Raji (cell line): ENCODE results near the gene DOCK7.

Source experiments
- POLR2A ChIP-seq: IDR thresholded peaks from 2 replicates; pipeline ENCODE4 v1.6.1; 2011; ENCODE audit warnings: low read depth, low read length, control low read depth; ENCODE audit not compliant: insufficient read depth

Gene DOCK7, protein sequence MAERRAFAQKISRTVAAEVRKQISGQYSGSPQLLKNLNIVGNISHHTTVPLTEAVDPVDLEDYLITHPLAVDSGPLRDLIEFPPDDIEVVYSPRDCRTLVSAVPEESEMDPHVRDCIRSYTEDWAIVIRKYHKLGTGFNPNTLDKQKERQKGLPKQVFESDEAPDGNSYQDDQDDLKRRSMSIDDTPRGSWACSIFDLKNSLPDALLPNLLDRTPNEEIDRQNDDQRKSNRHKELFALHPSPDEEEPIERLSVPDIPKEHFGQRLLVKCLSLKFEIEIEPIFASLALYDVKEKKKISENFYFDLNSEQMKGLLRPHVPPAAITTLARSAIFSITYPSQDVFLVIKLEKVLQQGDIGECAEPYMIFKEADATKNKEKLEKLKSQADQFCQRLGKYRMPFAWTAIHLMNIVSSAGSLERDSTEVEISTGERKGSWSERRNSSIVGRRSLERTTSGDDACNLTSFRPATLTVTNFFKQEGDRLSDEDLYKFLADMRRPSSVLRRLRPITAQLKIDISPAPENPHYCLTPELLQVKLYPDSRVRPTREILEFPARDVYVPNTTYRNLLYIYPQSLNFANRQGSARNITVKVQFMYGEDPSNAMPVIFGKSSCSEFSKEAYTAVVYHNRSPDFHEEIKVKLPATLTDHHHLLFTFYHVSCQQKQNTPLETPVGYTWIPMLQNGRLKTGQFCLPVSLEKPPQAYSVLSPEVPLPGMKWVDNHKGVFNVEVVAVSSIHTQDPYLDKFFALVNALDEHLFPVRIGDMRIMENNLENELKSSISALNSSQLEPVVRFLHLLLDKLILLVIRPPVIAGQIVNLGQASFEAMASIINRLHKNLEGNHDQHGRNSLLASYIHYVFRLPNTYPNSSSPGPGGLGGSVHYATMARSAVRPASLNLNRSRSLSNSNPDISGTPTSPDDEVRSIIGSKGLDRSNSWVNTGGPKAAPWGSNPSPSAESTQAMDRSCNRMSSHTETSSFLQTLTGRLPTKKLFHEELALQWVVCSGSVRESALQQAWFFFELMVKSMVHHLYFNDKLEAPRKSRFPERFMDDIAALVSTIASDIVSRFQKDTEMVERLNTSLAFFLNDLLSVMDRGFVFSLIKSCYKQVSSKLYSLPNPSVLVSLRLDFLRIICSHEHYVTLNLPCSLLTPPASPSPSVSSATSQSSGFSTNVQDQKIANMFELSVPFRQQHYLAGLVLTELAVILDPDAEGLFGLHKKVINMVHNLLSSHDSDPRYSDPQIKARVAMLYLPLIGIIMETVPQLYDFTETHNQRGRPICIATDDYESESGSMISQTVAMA (N-terminal part only)

DNA sequence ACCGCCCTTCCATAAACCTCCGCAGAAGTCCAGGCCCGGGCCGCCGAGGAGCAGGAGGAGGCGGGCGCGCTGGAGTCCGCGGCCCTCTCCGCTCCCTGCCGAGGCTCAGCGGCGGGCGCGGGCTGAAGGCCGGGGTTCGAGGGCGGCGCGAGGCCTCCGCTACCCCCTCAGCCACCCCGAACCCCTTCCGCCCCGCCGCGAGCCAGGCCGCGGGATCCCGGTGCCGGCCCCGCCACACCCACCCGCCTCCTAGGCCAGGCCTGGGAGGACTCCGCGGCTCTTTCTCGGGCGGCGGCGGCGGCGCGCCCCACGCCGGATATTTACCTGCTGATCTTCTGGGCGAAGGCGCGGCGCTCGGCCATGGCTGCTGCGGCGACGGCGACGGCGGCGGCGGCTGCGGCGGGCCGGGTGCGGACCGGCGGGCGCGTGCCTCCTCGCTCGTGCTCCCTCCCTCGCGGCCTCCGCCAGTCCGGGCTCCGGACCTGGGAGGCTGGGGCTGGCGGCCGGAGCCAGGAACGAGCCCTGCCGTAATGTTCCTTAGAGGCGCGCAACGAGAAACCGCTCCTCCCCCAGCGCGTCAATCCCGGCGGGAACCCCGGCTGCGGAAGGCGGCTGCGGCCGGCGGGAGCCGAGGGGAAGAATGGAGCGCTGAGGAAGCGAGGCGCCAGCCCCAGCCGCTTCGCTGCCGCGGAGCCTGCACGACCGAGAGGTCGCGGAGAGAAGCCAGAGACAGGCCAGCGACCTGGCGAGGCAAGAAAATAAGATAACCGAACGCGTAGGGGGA is at the start of gene DOCK7:
TSS of gene DOCK7 (minus strand) at position 484 of the 784 bp plus-strand sequence. CDS start at position 362, 122 bp downstream.
- peak; percentile 57 for TF ChIP-seq POLR2A

DNA sequence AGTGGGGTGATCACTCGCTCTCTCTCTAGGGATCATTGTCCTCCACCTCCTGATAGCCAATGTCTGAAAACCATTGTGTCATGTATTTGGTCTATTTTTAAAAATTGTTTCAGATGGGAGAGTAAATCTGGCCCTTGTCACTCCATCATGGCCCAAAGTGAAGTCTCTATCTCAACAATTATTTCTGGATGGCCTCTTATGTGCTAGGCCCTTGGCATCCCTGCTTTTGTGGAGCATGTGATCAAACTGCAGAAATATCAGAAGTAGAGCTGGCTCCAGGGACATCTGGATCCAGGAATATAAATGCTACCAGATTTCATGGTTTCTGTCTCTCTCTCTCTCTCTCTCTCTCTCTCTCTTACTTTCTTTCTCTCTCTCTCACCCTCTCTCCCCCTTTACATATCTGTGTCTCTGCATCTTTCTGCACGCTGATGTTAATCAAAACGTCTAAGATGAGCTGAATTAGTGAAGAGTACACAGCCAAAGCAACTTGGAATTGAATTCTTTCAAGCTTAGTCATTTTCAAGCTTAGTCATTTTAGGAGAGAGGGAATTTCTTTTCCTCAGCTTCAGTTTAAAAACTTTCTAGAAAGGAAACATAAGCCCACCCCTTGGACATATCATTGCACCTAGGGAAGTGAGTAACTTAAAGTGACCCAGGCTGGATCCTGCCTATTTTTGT is 47.4 kb upstream of the DOCK7 start:
- TF ChIP-seq POLR2A: no peak

GRCh38 chr1:62732331-62732730 is 44.1 kb upstream of the DOCK7 start:
- TF ChIP-seq POLR2A: no peak

DNA sequence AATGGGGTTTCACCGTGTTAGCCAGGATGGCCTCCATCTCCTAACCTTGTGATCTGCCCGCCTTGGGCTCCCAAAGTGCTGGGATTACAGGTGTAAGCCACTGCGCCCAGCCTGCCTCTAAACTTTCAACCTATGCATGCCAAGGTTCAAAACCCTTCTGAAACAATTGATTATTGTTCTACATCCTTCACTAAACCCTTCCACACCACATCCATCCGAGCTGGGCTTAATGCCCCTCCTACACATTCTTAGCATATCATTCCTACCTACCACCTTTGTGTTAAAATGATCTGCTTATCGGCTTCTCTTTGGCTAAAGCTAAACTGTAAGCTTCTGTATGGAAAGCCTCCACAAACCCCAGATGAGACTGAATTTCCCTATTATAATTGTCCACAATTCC is 40.8 kb upstream of the DOCK7 start:
- TF ChIP-seq POLR2A: no peak

DNA sequence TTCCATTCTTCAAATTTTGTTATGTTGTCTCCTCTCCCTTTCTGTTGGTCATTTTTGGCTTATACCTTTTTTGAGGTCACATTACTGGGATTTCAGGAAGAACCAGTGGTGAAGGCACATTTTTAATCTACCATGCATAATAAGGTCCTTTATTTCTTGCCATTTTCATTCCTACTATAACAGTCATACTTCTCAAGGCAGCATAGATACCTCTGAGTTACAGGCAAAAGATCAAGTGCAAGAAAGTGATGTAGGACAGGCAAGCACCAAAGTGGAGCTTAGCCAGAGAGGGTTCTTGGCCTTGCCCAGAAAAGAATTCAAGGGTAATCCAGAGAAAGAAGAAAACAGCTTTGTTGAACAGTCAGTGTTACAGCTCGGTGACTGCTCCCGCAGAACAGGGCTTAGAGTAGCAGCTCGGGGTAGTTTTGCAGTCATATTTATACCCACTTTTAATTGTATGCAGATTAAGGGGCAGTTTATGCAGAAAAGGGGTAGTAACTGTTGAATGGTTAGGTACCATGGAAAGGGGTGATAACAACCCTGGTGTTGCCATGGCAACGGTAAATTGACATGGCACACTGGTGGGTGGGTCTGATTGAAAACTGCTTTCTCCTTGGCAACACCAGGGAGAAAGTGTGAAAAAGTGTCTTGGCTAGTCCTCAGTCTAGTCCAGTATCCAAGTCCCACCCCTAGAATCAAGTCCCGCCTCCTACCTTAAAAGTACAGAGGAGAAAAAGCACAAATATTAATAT is 39.6 kb upstream of the DOCK7 start:
- TF ChIP-seq POLR2A: no peak

DNA sequence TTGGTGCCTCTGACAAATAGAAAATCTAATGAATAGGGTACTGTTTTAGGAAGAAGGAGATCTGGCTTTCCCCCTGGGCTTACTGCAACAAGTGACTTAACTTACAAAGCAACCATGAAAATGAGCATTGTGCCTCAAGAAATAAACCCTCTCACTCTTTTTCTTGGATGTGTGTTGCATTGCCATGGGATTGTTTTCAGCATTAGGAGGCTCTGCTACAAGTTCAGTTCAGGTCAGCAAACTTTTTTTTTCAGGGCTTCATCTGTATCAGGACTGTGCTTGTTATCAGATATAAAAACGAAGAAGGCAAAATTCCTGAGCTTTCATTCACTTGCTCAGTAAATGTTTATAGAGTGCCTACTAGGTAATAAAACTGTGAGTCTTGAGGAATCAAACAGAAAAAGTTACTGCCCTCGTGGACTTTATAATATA is 37.8 kb upstream of the DOCK7 start:
- no peak for TF ChIP-seq POLR2A

DNA sequence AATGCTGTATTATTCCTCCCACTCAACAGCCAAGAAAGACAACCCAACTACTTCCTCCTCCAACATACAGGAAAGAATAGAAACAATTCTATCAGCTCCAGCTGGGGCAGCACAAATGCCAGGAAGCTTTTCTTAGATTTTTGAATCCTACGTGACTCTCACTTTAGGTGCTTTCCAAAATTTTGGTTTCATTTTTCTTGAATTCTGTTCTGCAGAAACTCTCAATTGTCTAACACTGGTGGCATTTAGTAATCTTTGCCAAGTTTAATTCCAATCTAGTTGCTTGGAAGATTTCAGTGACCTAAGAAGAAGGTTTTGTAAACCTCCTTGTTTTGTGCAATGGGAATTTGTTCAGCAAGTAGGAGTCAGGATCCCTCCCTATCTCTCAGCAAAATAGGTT is 37.1 kb upstream of the DOCK7 start:
- TF ChIP-seq POLR2A: no peak

DNA sequence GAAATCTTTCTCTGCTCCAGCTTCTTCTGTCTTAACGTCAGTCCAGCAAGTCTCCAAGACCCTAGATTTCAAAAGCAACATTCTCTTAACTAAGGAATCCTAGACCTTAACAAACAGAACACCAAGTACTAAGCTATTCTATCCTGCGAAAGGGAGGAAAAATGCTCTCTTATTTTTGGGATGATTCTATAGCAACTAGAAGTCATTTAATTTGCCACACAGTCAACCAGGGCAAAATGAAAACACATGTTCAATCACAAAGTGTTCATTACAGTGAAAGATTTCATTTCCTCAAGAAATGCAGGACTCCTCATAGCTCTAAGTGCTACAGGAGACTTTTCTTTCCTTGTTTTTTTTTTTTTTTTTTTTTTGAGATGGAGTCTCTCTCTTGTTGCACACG is 36.2 kb upstream of the DOCK7 start:
- TF ChIP-seq POLR2A: no peak

- TF ChIP-seq POLR2A: no peak
Measured at GRCh38 chr1:62723883-62724282, 35.7 kb upstream of the DOCK7 start.

DNA sequence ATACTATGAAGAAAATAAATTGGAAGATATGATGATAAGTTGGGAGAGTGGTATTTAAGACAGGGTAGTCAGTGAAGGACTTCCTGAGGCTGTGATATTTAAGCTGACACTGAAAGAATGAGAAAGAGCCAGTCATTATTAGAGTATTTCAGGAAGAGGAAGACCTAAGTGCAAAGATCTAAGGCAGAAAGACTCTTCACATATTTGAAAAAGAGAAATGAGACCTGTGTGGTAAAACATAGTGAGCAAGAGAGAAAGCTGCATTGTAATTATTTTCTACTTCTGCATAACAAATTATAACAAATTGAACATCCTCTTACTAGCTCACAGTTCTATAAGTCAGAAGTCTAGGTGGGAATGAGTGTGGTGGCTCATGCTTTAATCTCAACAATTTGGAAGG is 34.6 kb upstream of the DOCK7 start:
- TF ChIP-seq POLR2A: no peak

DNA sequence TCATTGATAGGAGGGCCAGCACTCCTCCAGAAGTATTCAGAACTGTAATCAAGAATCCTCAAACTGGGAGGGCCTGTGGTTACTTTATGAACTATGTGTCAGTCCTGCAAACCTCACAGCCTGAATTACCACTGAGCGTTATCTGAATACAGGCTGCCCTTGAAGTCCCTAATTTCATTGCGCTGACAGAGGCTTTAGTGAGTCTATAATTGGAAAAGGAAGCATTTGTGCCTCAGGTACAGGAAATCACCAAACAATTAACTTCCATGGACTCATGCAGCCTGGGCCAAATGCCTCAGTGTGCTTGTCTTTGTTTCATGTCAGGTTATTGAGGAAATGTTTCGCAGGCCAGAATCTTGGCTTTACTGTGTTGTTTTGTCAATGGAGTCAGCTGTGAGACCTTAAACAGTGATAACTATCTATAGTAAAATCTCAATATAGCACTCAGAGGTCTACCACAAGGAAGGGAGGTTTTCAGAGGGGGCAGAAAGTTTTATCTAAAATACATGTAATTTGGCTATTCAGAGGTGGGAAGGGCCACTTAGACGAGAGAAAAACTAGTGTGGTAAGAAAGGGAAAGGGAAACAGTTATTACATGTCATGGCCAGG is 32.9 kb upstream of the DOCK7 start:
- no peak for TF ChIP-seq POLR2A

DNA sequence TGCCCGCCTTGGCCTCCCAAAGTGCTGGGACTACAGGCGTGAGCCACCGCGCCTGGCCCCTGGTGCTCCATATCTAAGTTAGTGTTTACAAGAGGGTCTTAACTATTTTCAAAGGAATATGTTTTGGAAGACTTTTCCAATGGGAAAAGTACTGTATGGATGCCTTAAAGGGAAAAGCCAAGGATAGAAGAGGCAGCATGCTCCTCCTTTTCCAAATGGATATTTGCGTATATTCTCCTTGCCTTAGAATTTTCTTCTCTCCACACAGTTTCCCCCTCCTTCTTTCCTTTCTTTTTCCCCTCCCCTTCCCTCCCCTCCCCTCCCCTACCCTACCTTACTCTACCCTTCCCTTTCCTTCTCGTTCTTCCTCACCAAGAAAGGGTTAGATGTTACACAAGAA is 29.3 kb upstream of the DOCK7 start:
- no peak for TF ChIP-seq POLR2A

DNA sequence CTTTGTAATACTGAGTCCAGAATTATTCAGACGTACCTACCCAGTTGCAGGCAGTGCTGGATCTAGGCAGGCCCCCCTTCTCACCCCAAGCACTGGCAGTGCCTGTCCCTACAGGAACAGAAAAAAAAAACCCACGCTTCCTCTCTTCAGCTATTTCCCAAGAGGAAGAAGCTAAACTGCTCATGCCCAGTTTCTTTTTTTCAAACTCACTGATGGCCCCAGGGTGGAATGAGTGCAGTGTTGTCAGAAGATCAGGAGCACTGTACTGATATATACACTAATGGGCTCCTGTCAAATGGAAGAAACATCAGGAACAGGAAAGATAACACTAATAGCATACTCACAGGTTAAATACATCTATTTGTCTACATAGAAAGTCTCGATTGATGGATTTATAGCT is 28.2 kb upstream of the DOCK7 start:
- TF ChIP-seq POLR2A: no peak
